HEK293 (cell line): Measurements from ENCODE around the gene TACC2.

Source experiments
- CTCF ChIA-PET: fragments of 350-600 bp; formaldehyde crosslinking; extraction: SDS; loops from one replicate; lab custom pipeline; 2021; ENCODE audit warnings: antibody characterized with exemption; lab: Yijun Ruan, JAX
- POLR2A ChIA-PET: fragments of 300-600 bp; formaldehyde crosslinking; extraction: SDS; loops from one replicate; lab custom pipeline; 2020; ENCODE audit warnings: antibody characterized with exemption, inconsistent platforms; lab: Yijun Ruan, JAX
- H3K27ac ChIP-seq: fragments of 200-500 bp; sonication (Bioruptor generic); 2 replicates; pipeline ENCODE4 v1.5.1; 2014; ENCODE audit warnings: low read depth, low read length, control low read depth, inconsistent platforms; ENCODE audit errors: extremely low read depth
- H3K36me3 ChIP-seq, 2 experiments: fragments of 200-500 bp in 1 of 2; sonication (Bioruptor generic) in 1 of 2; 1 replicate in 1 of 2; 2 replicates in 1 of 2; pipeline ENCODE4 v1.5.1; 2014 to 2017; ENCODE audit warnings: inconsistent platforms in 2 of 2, low read length in 2 of 2; ENCODE audit not compliant: control insufficient read depth in 2 of 2, insufficient read depth in 1 of 2
- H3K4me1 ChIP-seq: fragments of 200-500 bp; sonication (Bioruptor generic); 2 replicates; pipeline ENCODE4 v1.5.1; 2014; ENCODE audit warnings: mild to moderate bottlenecking, low read length, inconsistent platforms; ENCODE audit not compliant: control insufficient read depth, insufficient read depth
- H3K4me3 ChIP-seq: 2 replicates; pipeline ENCODE4 v1.5.1; 2011; ENCODE audit warnings: low read depth, mild to moderate bottlenecking, control low read depth, low read length, moderate library complexity
- H3K9me3 ChIP-seq: fragments of 200-500 bp; sonication (Bioruptor generic); 2 replicates; pipeline ENCODE4 v1.5.1; 2014; ENCODE audit warnings: low read depth, low read length, inconsistent platforms; ENCODE audit not compliant: control insufficient read depth, insufficient read depth
- GLIS1 ChIP-seq: fragments of 450-650 bp; formaldehyde crosslinking; IDR thresholded peaks from 2 replicates; pipeline ENCODE4 v1.5.1; 2016; ENCODE audit warnings: missing biosample characterization, missing genetic modification characterization
- GLIS2 ChIP-seq: fragments of 450-650 bp; formaldehyde crosslinking; IDR thresholded peaks from 2 replicates; pipeline ENCODE4 v1.5.1; 2016; ENCODE audit warnings: missing biosample characterization, missing genetic modification characterization
- HOXC10 ChIP-seq: sonication (generic); formaldehyde crosslinking; IDR thresholded peaks from 2 replicates; pipeline ENCODE4 v1.8.1; 2023; ENCODE audit warnings: mild to moderate bottlenecking, missing genetic modification reagents
- KLF7 ChIP-seq: fragments of 450-650 bp; formaldehyde crosslinking; IDR thresholded peaks from 2 replicates; pipeline ENCODE4 v1.5.1; 2016; ENCODE audit warnings: missing biosample characterization, missing genetic modification characterization, borderline replicate concordance
- KLF9 ChIP-seq: fragments of 450-650 bp; formaldehyde crosslinking; IDR thresholded peaks from 2 replicates; pipeline ENCODE4 v1.5.1; 2016; ENCODE audit warnings: missing biosample characterization, missing genetic modification characterization, low read depth
- MZF1 ChIP-seq: fragments of 450-650 bp; formaldehyde crosslinking; IDR thresholded peaks from 2 replicates; pipeline ENCODE4 v1.5.1; 2017; ENCODE audit warnings: missing biosample characterization, missing genetic modification characterization, borderline replicate concordance
- OSR2 ChIP-seq: fragments of 450-650 bp; formaldehyde crosslinking; IDR thresholded peaks from 2 replicates; pipeline ENCODE4 v1.5.1; 2016; ENCODE audit warnings: missing biosample characterization, missing genetic modification characterization
- SETDB1 ChIP-seq: IDR thresholded peaks from one replicate; pipeline ENCODE4 v1.6.1; 2017; ENCODE audit warnings: mild to moderate bottlenecking, low read length, moderate library complexity, mixed read lengths; ENCODE audit not compliant: insufficient read length
- SP7 ChIP-seq: fragments of 450-650 bp; formaldehyde crosslinking; IDR thresholded peaks from 2 replicates; pipeline ENCODE4 v1.5.1; 2016; ENCODE audit warnings: missing biosample characterization, missing genetic modification characterization
- ZBTB1 ChIP-seq: fragments of 450-650 bp; formaldehyde crosslinking; IDR thresholded peaks from 2 replicates; pipeline ENCODE4 v1.5.1; 2016; ENCODE audit warnings: missing biosample characterization, missing genetic modification characterization
- ZBTB17 ChIP-seq: fragments of 450-650 bp; formaldehyde crosslinking; IDR thresholded peaks from 2 replicates; pipeline ENCODE4 v1.5.1; 2016; ENCODE audit warnings: missing biosample characterization, missing genetic modification characterization
- ZBTB7A ChIP-seq: fragments of 450-650 bp; formaldehyde crosslinking; IDR thresholded peaks from 2 replicates; pipeline ENCODE4 v1.5.1; 2016; ENCODE audit warnings: low read depth, missing biosample characterization, missing genetic modification characterization
- ZNF140 ChIP-seq: fragments of 450-650 bp; formaldehyde crosslinking; IDR thresholded peaks from 2 replicates; pipeline ENCODE4 v1.5.1; 2016; ENCODE audit warnings: missing biosample characterization, missing genetic modification characterization
- ZNF157 ChIP-seq: fragments of 450-650 bp; formaldehyde crosslinking; IDR thresholded peaks from 2 replicates; pipeline ENCODE4 v1.5.1; 2016; ENCODE audit warnings: missing biosample characterization, missing genetic modification characterization
- ZNF169 ChIP-seq: fragments of 450-650 bp; formaldehyde crosslinking; IDR thresholded peaks from 2 replicates; pipeline ENCODE4 v1.5.1; 2016; ENCODE audit warnings: missing biosample characterization, missing genetic modification characterization
- ZNF174 ChIP-seq: fragments of 450-650 bp; formaldehyde crosslinking; IDR thresholded peaks from 2 replicates; pipeline ENCODE4 v1.5.0; 2017; ENCODE audit warnings: missing biosample characterization, mild to moderate bottlenecking, missing genetic modification characterization
- ZNF184 ChIP-seq: fragments of 450-650 bp; IDR thresholded peaks from 2 replicates; pipeline ENCODE4 v1.5.1; 2018; ENCODE audit warnings: missing biosample characterization, mild to moderate bottlenecking, missing genetic modification characterization
- ZNF292 ChIP-seq: fragments of 450-650 bp; formaldehyde crosslinking; IDR thresholded peaks from 2 replicates; pipeline ENCODE4 v1.5.1; 2016; ENCODE audit warnings: low read depth, missing biosample characterization, missing genetic modification characterization, borderline replicate concordance
- ZNF335 ChIP-seq: fragments of 450-650 bp; formaldehyde crosslinking; conservative IDR thresholded peaks from 2 replicates; pipeline ENCODE4 v1.5.1; 2016; ENCODE audit warnings: missing biosample characterization, missing genetic modification characterization
- ZNF341 ChIP-seq: fragments of 450-650 bp; formaldehyde crosslinking; IDR thresholded peaks from 2 replicates; pipeline ENCODE4; 2016; ENCODE audit warnings: low read depth, missing biosample characterization, missing genetic modification characterization
- ZNF354C ChIP-seq: fragments of 450-650 bp; formaldehyde crosslinking; IDR thresholded peaks from 2 replicates; pipeline ENCODE4 v1.5.1; 2016; ENCODE audit warnings: missing biosample characterization, missing genetic modification characterization, low read depth, borderline replicate concordance
- ZNF48 ChIP-seq: fragments of 450-650 bp; formaldehyde crosslinking; IDR thresholded peaks from 2 replicates; pipeline ENCODE4 v1.5.1; 2016; ENCODE audit warnings: missing biosample characterization, missing genetic modification characterization
- ZNF514 ChIP-seq: fragments of 450-650 bp; formaldehyde crosslinking; IDR thresholded peaks from 2 replicates; pipeline ENCODE4 v1.5.1; 2016; ENCODE audit warnings: missing biosample characterization, missing genetic modification characterization
- ZNF548 ChIP-seq: fragments of 450-650 bp; formaldehyde crosslinking; IDR thresholded peaks from 2 replicates; pipeline ENCODE4 v1.5.1; 2016; ENCODE audit warnings: missing biosample characterization, missing genetic modification characterization
- ZNF596 ChIP-seq: fragments of 450-650 bp; IDR thresholded peaks from 2 replicates; pipeline ENCODE4 v1.5.0; 2018; ENCODE audit warnings: missing biosample characterization, mild to moderate bottlenecking, missing genetic modification characterization, moderate library complexity
- ZNF664 ChIP-seq: fragments of 450-650 bp; formaldehyde crosslinking; IDR thresholded peaks from 2 replicates; pipeline ENCODE4 v1.5.1; 2016; ENCODE audit warnings: missing biosample characterization, missing genetic modification characterization
- ZNF701 ChIP-seq: fragments of 450-650 bp; formaldehyde crosslinking; IDR thresholded peaks from 2 replicates; pipeline ENCODE4 v1.5.1; 2016; ENCODE audit warnings: missing biosample characterization, missing genetic modification characterization
- ZNF768 ChIP-seq: fragments of 450-650 bp; formaldehyde crosslinking; IDR thresholded peaks from 2 replicates; pipeline ENCODE4 v1.5.1; 2018; ENCODE audit warnings: missing biosample characterization, mild to moderate bottlenecking, missing genetic modification characterization
- ZNF792 ChIP-seq: fragments of 450-650 bp; formaldehyde crosslinking; IDR thresholded peaks from 2 replicates; pipeline ENCODE4 v1.5.1; 2016; ENCODE audit warnings: missing biosample characterization, missing genetic modification characterization
- ZNF837 ChIP-seq: fragments of 450-650 bp; formaldehyde crosslinking; IDR thresholded peaks from 2 replicates; pipeline ENCODE4 v1.5.1; 2016; ENCODE audit warnings: missing biosample characterization, missing genetic modification characterization
- ZNF843 ChIP-seq: fragments of 450-650 bp; formaldehyde crosslinking; IDR thresholded peaks from 2 replicates; pipeline ENCODE4 v1.5.1; 2016; ENCODE audit warnings: missing biosample characterization, missing genetic modification characterization
- ZSCAN16 ChIP-seq: fragments of 450-650 bp; formaldehyde crosslinking; IDR thresholded peaks from 2 replicates; pipeline ENCODE4 v1.5.1; 2016; ENCODE audit warnings: missing biosample characterization, missing genetic modification characterization
- ZSCAN23 ChIP-seq: fragments of 450-650 bp; formaldehyde crosslinking; IDR thresholded peaks from 2 replicates; pipeline ENCODE4 v1.5.1; 2016; ENCODE audit warnings: missing biosample characterization, missing genetic modification characterization
- TF ChIP-seq, protein P1 (sequence below): fragments of 450-650 bp; formaldehyde crosslinking; IDR thresholded peaks from 2 replicates; pipeline ENCODE4 v1.5.1; 2016; ENCODE audit warnings: missing biosample characterization, missing genetic modification characterization
- TF ChIP-seq, protein P2 (sequence below): fragments of 450-650 bp; formaldehyde crosslinking; IDR thresholded peaks from 2 replicates; pipeline ENCODE4 v1.5.1; 2016; ENCODE audit warnings: missing biosample characterization, missing genetic modification characterization
- TF ChIP-seq, protein P3 (sequence below): fragments of 450-650 bp; formaldehyde crosslinking; IDR thresholded peaks from 2 replicates; pipeline ENCODE4 v1.5.1; 2016; ENCODE audit warnings: missing biosample characterization, missing genetic modification characterization

Gene TACC2

DNA sequence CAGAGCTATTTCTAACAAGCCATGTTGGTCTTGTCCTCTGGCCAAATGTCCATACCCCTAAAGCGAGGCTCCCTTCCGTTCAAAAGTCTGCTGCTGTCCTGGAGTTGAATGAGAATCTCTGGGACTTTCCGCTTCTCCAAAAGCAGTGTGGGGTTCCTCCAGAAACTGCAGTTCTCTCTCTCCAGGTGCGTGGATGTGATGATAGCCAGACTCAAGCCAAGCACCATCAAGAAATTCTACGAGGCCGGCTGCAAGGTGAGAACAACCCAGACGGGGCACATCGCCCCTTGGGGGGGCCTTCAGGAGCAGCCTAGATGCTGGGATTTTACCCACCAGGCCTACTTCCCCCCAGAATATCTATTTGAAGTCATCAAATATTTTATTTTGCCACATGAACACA, 308.6 kb downstream of the TACC2 start:
- ChIA-PET POLR2A (no interaction called here), CTCF (interaction anchor here (0.6 to 4.1 kb wide), 17 partner anchors 10 to 409 kb away, joined by 3 to 121 read pairs (median 5); no protein-coding TSS in a partner anchor)
- Histone ChIP-seq H3K4me1 (no peaks in the 10 kb centered on the region), H3K36me3 (no peaks in the 10 kb centered on the region), H3K27ac (no peak overlapping the region), H3K4me3 (no peak overlapping the region), H3K9me3 (no peaks in the 10 kb centered on the region)
- TF ChIP-seq, protein P1, sequence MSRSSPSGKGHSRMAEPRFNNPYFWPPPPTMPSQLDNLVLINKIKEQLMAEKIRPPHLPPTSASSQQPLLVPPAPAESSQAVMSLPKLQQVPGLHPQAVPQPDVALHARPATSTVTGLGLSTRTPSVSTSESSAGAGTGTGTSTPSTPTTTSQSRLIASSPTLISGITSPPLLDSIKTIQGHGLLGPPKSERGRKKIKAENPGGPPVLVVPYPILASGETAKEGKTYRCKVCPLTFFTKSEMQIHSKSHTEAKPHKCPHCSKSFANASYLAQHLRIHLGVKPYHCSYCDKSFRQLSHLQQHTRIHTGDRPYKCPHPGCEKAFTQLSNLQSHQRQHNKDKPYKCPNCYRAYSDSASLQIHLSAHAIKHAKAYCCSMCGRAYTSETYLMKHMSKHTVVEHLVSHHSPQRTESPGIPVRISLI (tag by site-specific recombination): no peak
- no peak for TF ChIP-seq ZNF596 (tag by site-specific recombination)
- TF ChIP-seq SETDB1: no peak
- no peak for TF ChIP-seq HOXC10 (CRISPR knock-in tag)
- TF ChIP-seq ZNF514 (tag by site-specific recombination): no peak
- no peak for TF ChIP-seq ZBTB1 (tag by site-specific recombination)
- no peak for TF ChIP-seq GLIS1 (tag by site-specific recombination)
- TF ChIP-seq ZNF157 (tag by site-specific recombination): no peak
- no peak for TF ChIP-seq ZNF548
- TF ChIP-seq GLIS2 (tag by site-specific recombination): no peak
- TF ChIP-seq ZNF48: no peak
- no peak for TF ChIP-seq KLF7 (tag by site-specific recombination)
- TF ChIP-seq ZNF701 (tag by site-specific recombination): no peak
- TF ChIP-seq ZBTB17 (tag by site-specific recombination): no peak
- TF ChIP-seq ZNF843 (tag by site-specific recombination): no peak
- no peak for TF ChIP-seq ZNF140
- TF ChIP-seq, protein P2, sequence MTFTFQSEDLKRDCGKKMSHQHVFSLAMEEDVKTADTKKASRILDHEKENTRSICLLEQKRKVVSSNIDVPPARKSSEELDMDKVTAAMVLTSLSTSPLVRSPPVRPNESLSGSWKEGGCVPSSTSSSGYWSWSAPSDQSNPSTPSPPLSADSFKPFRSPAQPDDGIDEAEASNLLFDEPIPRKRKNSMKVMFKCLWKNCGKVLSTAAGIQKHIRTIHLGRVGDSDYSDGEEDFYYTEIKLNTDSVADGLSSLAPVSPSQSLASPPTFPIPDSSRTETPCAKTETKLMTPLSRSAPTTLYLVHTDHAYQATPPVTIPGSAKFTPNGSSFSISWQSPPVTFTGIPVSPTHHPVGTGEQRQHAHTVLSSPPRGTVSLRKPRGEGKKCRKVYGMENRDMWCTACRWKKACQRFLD (tag by site-specific recombination): no peak
- no peak for TF ChIP-seq ZNF768 (tag by site-specific recombination)
- TF ChIP-seq ZNF792 (tag by site-specific recombination): no peak
- TF ChIP-seq ZNF174 (tag by site-specific recombination): no peak

DNA sequence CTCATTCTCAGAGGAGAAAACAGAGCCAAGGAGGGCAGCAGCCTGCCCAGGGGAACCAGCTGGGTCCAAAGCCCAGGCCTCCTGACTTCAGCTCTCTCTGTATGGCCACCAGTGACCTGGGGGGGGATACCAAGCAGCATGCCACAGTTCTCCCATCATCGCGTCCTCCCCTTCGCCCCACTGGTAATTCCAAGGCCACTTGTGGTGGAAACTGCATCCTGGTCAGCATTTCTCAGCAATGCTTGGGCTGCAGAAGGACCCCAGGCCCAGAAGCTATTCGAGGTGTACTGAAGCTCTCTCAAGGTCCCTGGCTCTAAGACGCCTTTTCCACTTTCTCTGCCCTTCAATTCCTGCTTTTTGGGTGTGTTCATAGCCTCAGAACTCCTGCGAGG, 309.2 kb downstream of the TACC2 start:
- H3K4me3 ChIP-seq: no peak overlapping the region
- no peak for TF ChIP-seq ZBTB7A
- TF ChIP-seq ZNF169: no peak
- TF ChIP-seq KLF9 (tag by site-specific recombination): no peak
- TF ChIP-seq ZNF837 (tag by site-specific recombination): no peak
- no peak for TF ChIP-seq ZNF292
- TF ChIP-seq ZNF354C: no peak
- TF ChIP-seq SP7 (tag by site-specific recombination): no peak
- no peak for TF ChIP-seq ZNF341 (tag by site-specific recombination)
- TF ChIP-seq MZF1 (tag by site-specific recombination): no peak
- TF ChIP-seq, protein P3, sequence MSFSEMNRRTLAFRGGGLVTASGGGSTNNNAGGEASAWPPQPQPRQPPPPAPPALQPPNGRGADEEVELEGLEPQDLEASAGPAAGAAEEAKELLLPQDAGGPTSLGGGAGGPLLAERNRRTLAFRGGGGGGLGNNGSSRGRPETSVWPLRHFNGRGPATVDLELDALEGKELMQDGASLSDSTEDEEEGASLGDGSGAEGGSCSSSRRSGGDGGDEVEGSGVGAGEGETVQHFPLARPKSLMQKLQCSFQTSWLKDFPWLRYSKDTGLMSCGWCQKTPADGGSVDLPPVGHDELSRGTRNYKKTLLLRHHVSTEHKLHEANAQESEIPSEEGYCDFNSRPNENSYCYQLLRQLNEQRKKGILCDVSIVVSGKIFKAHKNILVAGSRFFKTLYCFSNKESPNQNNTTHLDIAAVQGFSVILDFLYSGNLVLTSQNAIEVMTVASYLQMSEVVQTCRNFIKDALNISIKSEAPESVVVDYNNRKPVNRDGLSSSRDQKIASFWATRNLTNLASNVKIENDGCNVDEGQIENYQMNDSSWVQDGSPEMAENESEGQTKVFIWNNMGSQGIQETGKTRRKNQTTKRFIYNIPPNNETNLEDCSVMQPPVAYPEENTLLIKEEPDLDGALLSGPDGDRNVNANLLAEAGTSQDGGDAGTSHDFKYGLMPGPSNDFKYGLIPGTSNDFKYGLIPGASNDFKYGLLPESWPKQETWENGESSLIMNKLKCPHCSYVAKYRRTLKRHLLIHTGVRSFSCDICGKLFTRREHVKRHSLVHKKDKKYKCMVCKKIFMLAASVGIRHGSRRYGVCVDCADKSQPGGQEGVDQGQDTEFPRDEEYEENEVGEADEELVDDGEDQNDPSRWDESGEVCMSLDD: no peak
- TF ChIP-seq ZNF335 (tag by site-specific recombination): no peak
- no peak for TF ChIP-seq ZNF664 (tag by site-specific recombination)
- no peak for TF ChIP-seq ZNF184 (tag by site-specific recombination)
- TF ChIP-seq ZSCAN23: no peak
- TF ChIP-seq OSR2 (tag by site-specific recombination): no peak
- TF ChIP-seq ZSCAN16: no peak
- no peaks in the 10 kb centered on the region for H3K9me3 ChIP-seq
- no peaks in the 10 kb centered on the region for H3K36me3 ChIP-seq
- CTCF ChIA-PET: interaction anchor here (0.6 to 4.1 kb wide), 35 partner anchors 10 to 409 kb away, joined by 3 to 121 read pairs (median 4); no protein-coding TSS in a partner anchor
- POLR2A ChIA-PET: no interaction called here
- no peaks in the 10 kb centered on the region for H3K4me1 ChIP-seq
- no peak overlapping the region for H3K27ac ChIP-seq
